Thymus (tissue), 11 donors: ENCODE data around the gene WDR83. TPM values are rescaled to one million over a fixed set of nuclear protein-coding genes. Genes with fewer than 3 reads are reported as not detected.
"Not testable (repeated sequence)": the region's sequence is repeated elsewhere in the genome, so short reads cannot be mapped to it uniquely, and the experiment has no call there.

Source experiments
- DNase-seq, 9 donors: peaks; one replicate each; pipeline ENCODE4 v3.0.0-alpha.2; 2013; ENCODE audit warnings: low spot score in 9 of 9, low read depth in 6 of 9, missing footprints in 1 of 9
- H3K27ac ChIP-seq, 2 donors: one replicate each; pipeline ENCODE4 v1.5.1; 2013; ENCODE audit warnings: control low read depth in 1 of 2, low read depth in 1 of 2, low read length in 1 of 2, mild to moderate bottlenecking in 1 of 2, moderate library complexity in 1 of 2
- H3K27me3 ChIP-seq, 2 donors: one replicate each; pipeline ENCODE4 v1.5.1; 2013; ENCODE audit warnings: low read length in 1 of 2; ENCODE audit not compliant: control insufficient read depth in 2 of 2, insufficient read depth in 1 of 2
- H3K36me3 ChIP-seq, 2 donors: one replicate each; pipeline ENCODE4 v1.5.1; 2013; ENCODE audit warnings: low read length in 1 of 2, mild to moderate bottlenecking in 1 of 2, moderate library complexity in 1 of 2; ENCODE audit not compliant: control insufficient read depth in 2 of 2, insufficient read depth in 2 of 2
- H3K4me1 ChIP-seq, 2 donors: one replicate each; pipeline ENCODE4 v1.5.1; 2013; ENCODE audit warnings: low read length in 2 of 2; ENCODE audit not compliant: control insufficient read depth in 2 of 2, insufficient read depth in 2 of 2
- H3K4me3 ChIP-seq, 2 donors: one replicate each; pipeline ENCODE4 v1.5.1; 2013; ENCODE audit warnings: low read length in 2 of 2, control low read depth in 1 of 2, mild to moderate bottlenecking in 1 of 2
- H3K9me3 ChIP-seq, 2 donors: one replicate each; pipeline ENCODE4 v1.5.1; 2013; ENCODE audit warnings: low read length in 1 of 2, mild to moderate bottlenecking in 1 of 2; ENCODE audit not compliant: control insufficient read depth in 2 of 2, insufficient read depth in 1 of 2
- WGBS: extraction: QIAGEN DNeasy Blood & Tissue Kit; methylation state at CpG from one replicate; pipeline ENCODE4 v1.1.7; 2013; 5-methylcytosine and 5-hydroxymethylcytosine counted together
- polyA plus RNA-seq: library from polyadenylated mRNA; stranded (reverse); fragments of 200-250 nt; gene quantifications from one replicate; pipeline ENCODE4 v1.2.3, GENCODE V29; 2013
- total RNA-seq: library from RNA; stranded (reverse); fragments of 120-200 nt; gene quantifications from one replicate; pipeline ENCODE4 v1.2.4, GENCODE V29; 2013
- donor health status: healthy.

WDR83 gene
- total and polyA plus RNA-seq, 2 donors: 13.2 to 19.6 TPM

DNA sequence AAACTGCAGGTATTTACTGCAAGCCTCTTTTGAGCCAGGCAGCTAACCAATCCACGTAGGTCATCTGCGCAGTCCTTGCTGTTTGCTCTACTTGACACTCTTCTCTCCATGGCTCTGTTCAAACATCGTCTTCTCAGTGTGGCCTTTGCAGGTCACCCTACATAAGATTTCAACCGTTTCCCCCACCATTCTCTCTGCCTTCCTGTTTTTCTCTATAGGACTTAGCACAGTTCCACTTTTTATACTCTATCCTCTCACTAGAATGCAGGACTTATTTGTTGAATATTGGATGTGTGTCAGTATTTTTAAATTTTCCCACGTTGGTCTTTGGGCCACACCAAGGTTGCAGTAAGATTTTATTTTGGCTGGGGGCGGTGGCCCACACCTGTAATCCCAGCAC, 31.5 kb downstream of the WDR83 start:
- Histone ChIP-seq H3K4me3 (no peak overlapping the region), H3K27ac (no peak overlapping the region), H3K27me3 (no peaks in the 10 kb centered on the region), H3K4me1 (peaks cover 10 to 14% of the 10 kb centered on the region in 2 donors), H3K36me3 (peaks cover 33 to 40% of the 10 kb centered on the region in 2 donors), H3K9me3 (no peaks in the 10 kb centered on the region)
- WGBS: 91% methylated on average over 6 of the region's 6 CpGs
- DNase-seq: no peak

DNA sequence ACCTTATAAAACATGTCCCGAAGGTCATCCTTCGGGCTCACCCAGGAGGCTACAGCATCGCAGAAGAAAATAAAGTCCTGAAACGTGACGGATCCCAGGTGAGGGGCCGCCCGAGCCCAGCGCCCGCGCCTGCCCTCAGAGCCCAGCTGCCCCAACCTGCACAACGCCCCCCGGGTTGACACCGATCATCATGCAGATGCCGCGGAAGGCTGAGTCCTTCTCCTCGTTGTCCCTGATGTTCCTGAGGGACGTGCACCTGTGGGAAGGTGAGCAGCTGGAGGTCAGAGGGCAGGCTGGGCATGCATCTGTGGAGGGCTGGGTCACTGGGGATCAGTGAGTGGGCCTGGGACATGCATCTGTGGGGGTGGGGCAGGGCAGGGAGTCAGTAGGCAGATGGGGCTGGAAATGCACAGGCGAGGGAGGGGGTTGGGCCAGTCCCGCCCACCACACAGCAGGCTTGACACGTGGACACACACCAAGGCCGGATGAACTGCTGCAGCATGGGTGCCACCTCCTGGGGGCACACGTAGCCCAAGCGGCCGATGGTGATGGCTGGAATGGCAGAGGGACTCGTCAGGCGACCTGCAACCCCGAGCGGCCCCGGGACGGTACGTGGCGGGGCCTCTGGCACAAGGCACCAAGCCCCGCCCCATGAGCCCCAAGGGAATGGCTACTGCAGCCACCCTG, 35.1 kb downstream of the WDR83 start:
- DNase-seq: no peak
- peaks cover 63 to 71% of the 10 kb centered on the region in 2 donors for H3K36me3 ChIP-seq
- WGBS: 99% methylated on average over 33 of the region's 33 CpGs

DNA sequence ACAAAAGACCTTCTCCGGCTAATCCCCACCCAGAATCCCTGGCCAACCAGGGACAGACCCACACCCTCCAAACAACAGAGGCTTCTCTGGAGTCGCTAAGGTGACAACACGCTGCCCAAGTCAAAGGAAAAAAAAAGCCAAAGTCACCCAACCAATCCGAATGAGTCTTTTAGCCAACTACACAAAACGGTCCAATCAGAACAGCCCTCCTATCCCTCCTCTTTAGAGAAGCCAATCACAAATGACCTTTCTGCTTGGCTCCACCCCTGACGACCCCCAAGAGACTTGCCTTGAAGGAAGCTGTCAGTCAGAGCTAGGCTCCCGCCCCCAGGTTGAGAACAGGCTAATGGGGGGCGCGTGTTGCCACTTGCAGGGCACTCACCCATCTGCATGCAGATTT, 36.4 kb downstream of the WDR83 start:
- peaks cover 68 to 80% of the 10 kb centered on the region in 2 donors for H3K36me3 ChIP-seq
- H3K27me3 ChIP-seq: no peaks in the 10 kb centered on the region
- DNase-seq: peak in 1 of 9 donors; percentile 62
- no peaks in the 10 kb centered on the region for H3K9me3 ChIP-seq
- H3K4me3 ChIP-seq: no peak overlapping the region
- H3K27ac ChIP-seq: no peak overlapping the region
- 92% methylated on average over 9 of the region's 9 CpGs for WGBS
- no peaks in the 10 kb centered on the region for H3K4me1 ChIP-seq

More for the DNA sequence above, 35.1 kb downstream of the WDR83 start:
- Histone ChIP-seq H3K9me3 (no peaks in the 10 kb centered on the region), H3K27me3 (no peaks in the 10 kb centered on the region), H3K4me1 (peaks cover 5 to 6% of the 10 kb centered on the region in 2 donors), H3K4me3 (no peak overlapping the region), H3K27ac (no peak overlapping the region)

DNA sequence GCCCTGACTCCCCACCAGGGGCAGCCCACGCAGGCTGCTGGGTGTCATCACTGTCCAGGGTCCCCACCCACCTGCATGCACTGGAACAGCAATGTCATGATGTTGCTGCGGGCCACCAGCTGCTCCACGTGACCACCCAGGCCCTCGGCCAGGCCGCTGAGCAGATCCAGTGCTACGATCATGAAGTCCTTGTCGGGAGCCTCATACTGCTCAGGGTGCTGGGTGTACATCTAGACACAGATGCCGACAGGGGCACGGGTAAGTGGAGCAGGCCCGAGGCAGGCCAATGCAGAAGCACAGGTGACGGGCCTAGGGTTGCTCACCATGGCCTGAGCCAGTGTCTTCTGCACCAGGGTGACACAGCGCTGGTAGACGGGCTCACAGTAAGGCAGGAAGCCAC, 38.6 kb downstream of the WDR83 start:
- no peaks in the 10 kb centered on the region for H3K27me3 ChIP-seq
- no peak overlapping the region for H3K27ac ChIP-seq
- no peaks in the 10 kb centered on the region for H3K4me1 ChIP-seq
- WGBS: 98% methylated on average over 13 of the region's 13 CpGs
- H3K9me3 ChIP-seq: no peaks in the 10 kb centered on the region
- no peak for DNase-seq
- H3K36me3 ChIP-seq: peaks cover 82 to 84% of the 10 kb centered on the region in 2 donors
- no peak overlapping the region for H3K4me3 ChIP-seq

DNA sequence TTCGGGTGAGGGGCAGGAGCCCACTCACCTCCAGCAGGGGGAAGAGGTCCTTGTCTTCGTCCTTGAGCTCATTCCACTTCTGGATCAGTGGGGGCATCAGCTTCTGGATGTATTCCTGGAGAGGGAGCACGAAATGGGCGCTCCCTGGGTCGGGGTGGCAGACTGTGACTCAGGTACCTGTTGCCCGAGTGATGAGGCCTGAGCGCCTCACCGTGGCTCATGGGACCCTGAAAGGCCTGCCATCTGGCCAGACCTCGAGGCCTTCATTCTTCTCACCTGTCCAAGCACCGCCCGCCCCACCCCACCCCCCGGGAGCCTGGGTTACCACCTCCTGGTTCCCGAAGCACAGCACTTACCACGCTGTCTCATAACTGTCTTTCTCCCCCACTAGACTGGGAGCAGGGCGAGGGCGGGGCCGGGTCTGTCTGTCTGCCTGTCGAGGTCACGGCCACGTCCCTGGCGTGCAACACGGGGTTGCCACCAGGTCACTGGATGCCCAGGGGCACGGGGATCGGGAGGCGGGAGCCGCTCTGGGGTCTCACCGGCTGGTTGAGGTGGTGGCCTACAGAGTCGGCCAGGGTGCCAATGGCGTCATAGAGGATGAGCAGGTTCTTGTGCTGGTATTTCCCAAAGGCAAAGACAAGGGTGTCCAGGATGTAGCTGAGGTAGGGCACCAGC, 39.2 kb downstream of the WDR83 start:
- Histone ChIP-seq H3K4me3 (no peak overlapping the region), H3K36me3 (peaks cover 82 to 85% of the 10 kb centered on the region in 2 donors), H3K9me3 (no peaks in the 10 kb centered on the region), H3K27ac (no peak overlapping the region), H3K27me3 (no peaks in the 10 kb centered on the region), H3K4me1 (no peaks in the 10 kb centered on the region)
- DNase-seq: no peak
- 98% methylated on average over 29 of the region's 29 CpGs for WGBS

DNA sequence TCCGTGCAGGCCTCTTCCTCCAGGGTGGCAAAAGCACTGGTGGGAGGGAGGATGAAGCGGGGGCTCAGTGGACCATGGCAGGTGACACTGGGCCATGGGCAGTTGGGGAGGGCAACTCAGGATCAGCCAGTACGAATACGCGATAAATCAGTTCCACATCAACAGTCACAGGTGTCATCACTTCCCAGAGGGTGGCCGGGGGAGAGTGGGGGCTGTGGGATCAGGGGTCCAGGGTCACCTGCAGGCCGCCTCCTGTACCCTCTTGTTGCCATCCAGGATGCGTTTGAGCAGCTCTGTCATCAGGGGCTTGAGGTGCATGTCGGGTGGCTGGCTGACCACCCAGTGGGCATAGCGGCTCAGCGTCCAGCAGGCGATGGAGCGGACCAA, 39.7 kb downstream of the WDR83 start:
- WGBS: 98% methylated on average over 13 of the region's 13 CpGs
- no peaks in the 10 kb centered on the region for H3K4me1 ChIP-seq
- H3K27me3 ChIP-seq: no peaks in the 10 kb centered on the region
- H3K36me3 ChIP-seq: peaks cover 82 to 84% of the 10 kb centered on the region in 2 donors
- H3K27ac ChIP-seq: no peak overlapping the region
- DNase-seq: no peak
- no peaks in the 10 kb centered on the region for H3K9me3 ChIP-seq
- H3K4me3 ChIP-seq: no peak overlapping the region

DNA sequence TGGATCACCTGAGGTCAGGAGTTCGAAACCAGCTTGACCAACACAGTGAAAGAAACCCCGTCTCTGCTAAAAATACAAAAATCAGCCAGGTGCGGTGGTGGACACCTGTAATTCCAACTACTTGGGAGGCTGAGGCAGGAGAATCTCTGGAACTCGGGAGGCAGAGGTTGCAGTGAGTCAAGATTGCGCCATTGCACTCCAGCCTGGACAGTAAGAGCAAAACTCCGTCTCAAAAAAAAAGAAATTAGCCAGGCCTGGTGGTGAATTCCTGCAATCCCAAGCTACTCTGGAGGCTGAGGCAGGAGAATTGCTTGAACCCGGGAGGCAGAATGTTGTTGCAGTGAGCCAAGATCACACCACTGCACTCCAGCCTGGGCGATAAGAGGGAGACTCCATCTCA, 42.0 kb downstream of the WDR83 start:
- no peak overlapping the region for H3K4me3 ChIP-seq
- H3K9me3 ChIP-seq: no peaks in the 10 kb centered on the region
- H3K27ac ChIP-seq: no peak overlapping the region
- H3K27me3 ChIP-seq: no peaks in the 10 kb centered on the region
- no peak for DNase-seq
- H3K4me1 ChIP-seq: no peaks in the 10 kb centered on the region
- 98% methylated on average over 8 of the region's 8 CpGs for WGBS
- H3K36me3 ChIP-seq: peaks cover 79% of the 10 kb centered on the region in 2 donors

DNA sequence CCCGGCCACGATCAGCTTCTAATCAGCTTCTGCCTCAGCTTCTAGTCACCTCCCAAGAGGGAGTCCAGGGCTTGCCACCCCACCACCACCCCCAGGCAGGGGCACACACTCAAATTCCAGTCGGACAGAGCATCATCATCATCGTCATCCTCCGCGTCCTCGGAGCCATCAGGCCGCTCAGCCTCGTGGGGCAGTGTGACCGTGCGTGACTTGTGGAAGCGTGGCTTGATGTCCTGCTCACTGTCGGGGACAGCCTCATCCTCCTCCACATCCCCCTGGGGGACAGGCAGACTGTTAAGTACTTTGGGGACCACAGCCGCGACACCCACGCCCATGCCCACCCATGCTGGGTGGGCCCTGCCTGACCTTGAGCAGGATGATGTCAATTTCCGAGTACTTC, 44.6 kb downstream of the WDR83 start:
- 99% methylated on average over 17 of the region's 17 CpGs for WGBS
- Histone ChIP-seq H3K27me3 (no peaks in the 10 kb centered on the region), H3K4me1 (no peaks in the 10 kb centered on the region), H3K27ac (no peak overlapping the region), H3K9me3 (no peaks in the 10 kb centered on the region), H3K4me3 (no peak overlapping the region), H3K36me3 (peaks cover 82 to 83% of the 10 kb centered on the region in 2 donors)
- DNase-seq: no peak

DNA sequence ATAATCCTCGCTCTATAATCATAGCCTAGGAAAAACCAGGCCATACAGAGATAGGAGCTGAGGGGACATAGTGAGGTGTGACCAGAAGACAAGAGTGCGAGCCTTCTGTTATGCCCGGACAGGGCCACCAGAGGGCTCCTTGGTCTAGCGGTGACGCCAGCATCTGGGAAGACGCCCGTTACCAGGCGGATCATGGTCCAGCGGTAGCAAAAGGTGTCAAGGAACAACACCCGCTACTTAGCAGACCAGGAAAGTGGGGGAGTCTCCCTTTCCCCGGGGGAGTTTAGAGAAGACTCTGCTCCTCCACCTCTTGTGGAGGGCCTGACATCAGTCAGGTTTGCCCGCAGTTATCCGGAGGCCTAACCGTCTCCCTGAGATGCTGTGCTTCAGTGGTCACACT, 45.5 kb downstream of the WDR83 start:
- H3K36me3 ChIP-seq: peaks cover 74 to 83% of the 10 kb centered on the region in 2 donors
- not testable (repeated sequence) for H3K9me3 ChIP-seq, H3K4me1 ChIP-seq, H3K4me3 ChIP-seq, H3K27me3 ChIP-seq, DNase-seq, H3K27ac ChIP-seq
- 89% methylated on average over 12 of the region's 14 CpGs for WGBS
